ENCODE results near the gene DAGLB. TPM values are rescaled to one million over a fixed set of nuclear protein-coding genes. Genes with fewer than 3 reads are reported as not detected.

The DAGLB gene
- total RNA-seq, 2 donors from 2014 or later, result 15.6 to 26.5 TPM

DNA sequence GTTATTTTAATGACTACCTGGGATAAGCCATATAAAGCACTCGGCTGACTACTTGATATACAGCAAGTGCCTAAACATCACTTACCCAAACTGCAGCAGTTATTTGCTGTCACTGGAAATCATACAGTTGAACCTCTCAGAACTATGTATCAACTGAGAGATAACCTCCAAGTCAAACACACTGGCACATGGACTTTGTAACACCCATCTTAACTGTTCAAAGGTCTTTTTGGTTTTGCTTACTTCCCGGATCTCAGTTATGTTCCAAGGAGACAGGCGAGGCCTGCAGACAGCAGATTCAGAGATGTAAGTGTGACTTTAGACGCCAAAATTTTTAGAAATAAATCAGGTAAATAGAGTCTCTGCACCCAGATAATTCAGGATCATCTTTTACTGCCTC is 34.6 kb upstream of the DAGLB start:
- H3K4me1 ChIP-seq, result peaks cover 21% of the 10 kb centered on the region
- H3K27ac ChIP-seq, result peak overlapping the region; percentile 94
- peak; percentile 59 for DNase-seq
- H3K9me3 ChIP-seq, result no peaks in the 10 kb centered on the region
- no peaks in the 10 kb centered on the region for H3K27me3 ChIP-seq
- TF ChIP-seq, protein P1, sequence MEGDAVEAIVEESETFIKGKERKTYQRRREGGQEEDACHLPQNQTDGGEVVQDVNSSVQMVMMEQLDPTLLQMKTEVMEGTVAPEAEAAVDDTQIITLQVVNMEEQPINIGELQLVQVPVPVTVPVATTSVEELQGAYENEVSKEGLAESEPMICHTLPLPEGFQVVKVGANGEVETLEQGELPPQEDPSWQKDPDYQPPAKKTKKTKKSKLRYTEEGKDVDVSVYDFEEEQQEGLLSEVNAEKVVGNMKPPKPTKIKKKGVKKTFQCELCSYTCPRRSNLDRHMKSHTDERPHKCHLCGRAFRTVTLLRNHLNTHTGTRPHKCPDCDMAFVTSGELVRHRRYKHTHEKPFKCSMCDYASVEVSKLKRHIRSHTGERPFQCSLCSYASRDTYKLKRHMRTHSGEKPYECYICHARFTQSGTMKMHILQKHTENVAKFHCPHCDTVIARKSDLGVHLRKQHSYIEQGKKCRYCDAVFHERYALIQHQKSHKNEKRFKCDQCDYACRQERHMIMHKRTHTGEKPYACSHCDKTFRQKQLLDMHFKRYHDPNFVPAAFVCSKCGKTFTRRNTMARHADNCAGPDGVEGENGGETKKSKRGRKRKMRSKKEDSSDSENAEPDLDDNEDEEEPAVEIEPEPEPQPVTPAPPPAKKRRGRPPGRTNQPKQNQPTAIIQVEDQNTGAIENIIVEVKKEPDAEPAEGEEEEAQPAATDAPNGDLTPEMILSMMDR (IDR thresholded peaks at IDR 0.05), result no peak
- intact Hi-C loops (cut with DNase I), result no loop called here
- H3K4me3 ChIP-seq, result peak overlapping the region; percentile 98
- H3K36me3 ChIP-seq, result no peaks in the 10 kb centered on the region
- H3K9ac ChIP-seq (ENCODE audit: low read depth in 2 of 2, low read length in 2 of 2), result peak overlapping the region in 1 of 2 donors; percentile 95

DNA sequence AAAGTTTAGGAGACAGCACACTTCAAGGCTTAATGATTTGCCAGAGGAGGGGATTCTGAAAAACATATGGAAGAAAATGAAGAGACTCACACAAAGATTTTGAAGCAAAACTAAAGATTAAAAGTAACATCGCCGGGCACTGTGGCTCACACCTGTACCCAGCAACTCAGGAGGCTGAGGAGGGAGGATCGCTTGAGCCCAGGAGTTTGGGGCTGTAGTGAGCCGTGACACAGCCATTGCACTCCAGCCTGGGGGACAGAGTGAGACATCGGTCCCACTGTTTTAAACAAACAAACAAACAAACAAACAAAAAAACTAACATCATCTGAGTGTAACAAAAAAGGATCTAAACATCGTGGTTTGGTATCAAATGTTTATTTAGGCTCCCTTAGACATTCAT is 33.7 kb upstream of the DAGLB start:
- no peak overlapping the region for H3K4me3 ChIP-seq
- intact Hi-C loops (cut with DNase I), result no loop called here
- H3K36me3 ChIP-seq, result no peaks in the 10 kb centered on the region
- H3K27me3 ChIP-seq, result no peaks in the 10 kb centered on the region
- H3K4me1 ChIP-seq, result peaks cover 21% of the 10 kb centered on the region
- no peak for DNase-seq
- H3K9ac ChIP-seq (ENCODE audit: low read depth in 2 of 2, low read length in 2 of 2), result no peak overlapping the region
- no peak overlapping the region for H3K27ac ChIP-seq
- TF ChIP-seq, protein P1 (IDR thresholded peaks at IDR 0.05), result no peak
- no peaks in the 10 kb centered on the region for H3K9me3 ChIP-seq

GRCh38 chr7:6480323-6480660 is 32.5 kb upstream of the DAGLB start:
- Histone ChIP-seq H3K9ac (ENCODE audit: low read depth in 2 of 2, low read length in 2 of 2) (no peak overlapping the region), H3K4me1 (peaks cover 21% of the 10 kb centered on the region), H3K4me3 (no peak overlapping the region), H3K9me3 (no peaks in the 10 kb centered on the region), H3K27me3 (no peaks in the 10 kb centered on the region), H3K36me3 (no peaks in the 10 kb centered on the region), H3K27ac (no peak overlapping the region)
- intact Hi-C loops (cut with DNase I), result no loop called here
- DNase-seq, result no peak
- TF ChIP-seq, protein P1 (IDR thresholded peaks at IDR 0.05), result no peak

DNA sequence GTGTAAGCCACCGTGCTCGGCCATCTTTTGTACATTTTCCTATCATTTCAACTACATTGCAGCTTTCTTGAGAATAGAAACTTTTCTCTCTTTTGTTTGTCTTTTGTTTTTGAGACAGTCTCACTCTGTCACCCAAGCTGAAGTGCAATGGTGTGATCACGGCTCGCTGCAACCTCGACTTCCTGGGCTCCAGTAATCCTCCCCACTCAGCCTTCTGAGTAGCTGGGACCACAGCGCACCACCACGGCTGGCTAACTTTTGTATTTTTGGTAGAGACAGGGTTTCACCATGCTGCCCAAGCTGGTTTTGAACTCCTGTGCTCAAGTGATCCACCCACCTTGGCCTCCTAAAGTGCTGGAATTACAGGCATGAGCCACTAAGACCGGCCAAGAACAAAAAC is 31.3 kb upstream of the DAGLB start:
- no peak for DNase-seq
- Histone ChIP-seq H3K36me3 (no peaks in the 10 kb centered on the region), H3K4me1 (peaks cover 15% of the 10 kb centered on the region), H3K9me3 (no peaks in the 10 kb centered on the region), H3K27me3 (no peaks in the 10 kb centered on the region), H3K4me3 (no peak overlapping the region), H3K9ac (ENCODE audit: low read depth in 2 of 2, low read length in 2 of 2) (no peak overlapping the region), H3K27ac (no peak overlapping the region)
- TF ChIP-seq, protein P1 (IDR thresholded peaks at IDR 0.05), result no peak
- intact Hi-C loops (cut with DNase I), result no loop called here

GRCh38 chr7:6478186-6478585 is 30.4 kb upstream of the DAGLB start:
- TF ChIP-seq, protein P1 (IDR thresholded peaks at IDR 0.05), result no peak
- Histone ChIP-seq H3K9ac (ENCODE audit: low read depth in 2 of 2, low read length in 2 of 2) (no peak overlapping the region), H3K9me3 (no peaks in the 10 kb centered on the region), H3K36me3 (no peaks in the 10 kb centered on the region), H3K27ac (no peak overlapping the region), H3K4me3 (no peak overlapping the region), H3K27me3 (no peaks in the 10 kb centered on the region), H3K4me1 (peaks cover 15% of the 10 kb centered on the region)
- DNase-seq, result no peak
- intact Hi-C loops (cut with DNase I), result no loop called here

DNA sequence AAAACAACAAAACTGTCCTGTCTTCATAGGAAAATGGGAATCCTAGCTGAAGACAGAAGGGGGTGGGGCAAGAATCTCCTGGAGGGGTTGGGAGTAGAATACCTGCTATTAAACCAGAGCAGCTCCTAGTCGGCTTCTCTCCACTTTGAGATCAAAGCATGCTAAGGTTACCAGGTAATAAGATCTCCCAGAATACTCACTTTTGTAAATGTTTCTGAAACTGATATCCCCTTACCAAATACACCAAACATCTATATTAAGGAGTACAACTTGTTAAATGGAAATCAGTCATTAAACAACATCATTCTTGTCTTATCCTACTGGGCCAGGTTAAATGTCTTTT is 29.5 kb upstream of the DAGLB start:
- Histone ChIP-seq H3K4me3 (no peak overlapping the region), H3K27me3 (no peaks in the 10 kb centered on the region), H3K36me3 (no peaks in the 10 kb centered on the region), H3K9ac (ENCODE audit: low read depth in 2 of 2, low read length in 2 of 2) (no peak overlapping the region), H3K9me3 (no peaks in the 10 kb centered on the region), H3K27ac (no peak overlapping the region), H3K4me1 (peaks cover 15% of the 10 kb centered on the region)
- DNase-seq, result no peak
- intact Hi-C loops (cut with DNase I), result no loop called here
- TF ChIP-seq, protein P1 (IDR thresholded peaks at IDR 0.05), result no peak
